Stimulated activated CD8-positive, alpha-beta memory T cell treated with anti-CD3 and anti-CD28 coated beads, Interleukin-7, amount 100 ng/mL, for 48 hours (primary cell): ENCODE results near the gene ADISSP.

Experiments used
- DNase-seq, 2 donors: peaks; one replicate each; pipeline ENCODE4 v3.0.0-alpha.2; 2020; ENCODE audit warnings: low read depth in 1 of 2; ENCODE audit errors: extremely low read depth in 1 of 2

Gene ADISSP

DNA sequence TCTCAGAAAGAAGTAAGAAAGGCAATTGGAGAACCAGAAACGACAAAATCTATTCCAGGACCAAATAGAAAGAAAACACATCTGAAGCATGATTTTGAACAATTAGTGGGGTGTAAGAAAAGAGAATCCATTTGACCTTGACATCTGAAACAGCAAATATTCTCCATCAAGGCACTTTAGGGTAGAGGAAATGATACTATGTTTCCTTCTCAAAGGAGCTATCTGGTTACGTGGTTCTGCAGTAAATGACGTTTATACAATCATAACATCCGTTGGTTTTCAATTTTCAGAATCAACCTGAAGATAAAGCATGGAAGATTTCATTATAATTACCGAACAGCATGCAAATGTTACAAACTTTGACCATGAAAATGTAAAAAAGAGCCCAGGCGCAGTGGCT is 46.9 kb downstream of the ADISSP start:
- no peak for DNase-seq

DNA sequence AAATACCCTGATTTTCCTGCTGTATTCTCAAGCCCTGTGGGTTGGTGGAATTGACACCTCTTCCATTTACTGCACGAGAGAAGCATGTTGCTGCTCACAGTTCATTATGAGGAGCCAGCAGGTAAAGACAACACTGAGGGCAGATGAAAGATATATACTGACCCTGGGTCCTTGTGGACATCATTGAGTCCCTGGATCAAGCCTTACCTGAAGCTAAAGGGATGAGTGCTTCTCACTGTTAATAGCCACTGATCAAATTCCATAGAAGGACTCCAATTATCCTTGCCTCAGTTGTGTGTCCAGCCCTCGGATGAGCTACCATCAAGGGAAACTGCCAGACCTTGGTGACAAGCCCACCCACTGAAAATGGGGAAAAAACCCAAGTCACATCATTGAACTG is 47.5 kb downstream of the ADISSP start:
- no peak for DNase-seq

- no peak for DNase-seq
These were observed 48.5 kb downstream of the ADISSP start for GRCh38 chr20:3719046-3719445.

DNA sequence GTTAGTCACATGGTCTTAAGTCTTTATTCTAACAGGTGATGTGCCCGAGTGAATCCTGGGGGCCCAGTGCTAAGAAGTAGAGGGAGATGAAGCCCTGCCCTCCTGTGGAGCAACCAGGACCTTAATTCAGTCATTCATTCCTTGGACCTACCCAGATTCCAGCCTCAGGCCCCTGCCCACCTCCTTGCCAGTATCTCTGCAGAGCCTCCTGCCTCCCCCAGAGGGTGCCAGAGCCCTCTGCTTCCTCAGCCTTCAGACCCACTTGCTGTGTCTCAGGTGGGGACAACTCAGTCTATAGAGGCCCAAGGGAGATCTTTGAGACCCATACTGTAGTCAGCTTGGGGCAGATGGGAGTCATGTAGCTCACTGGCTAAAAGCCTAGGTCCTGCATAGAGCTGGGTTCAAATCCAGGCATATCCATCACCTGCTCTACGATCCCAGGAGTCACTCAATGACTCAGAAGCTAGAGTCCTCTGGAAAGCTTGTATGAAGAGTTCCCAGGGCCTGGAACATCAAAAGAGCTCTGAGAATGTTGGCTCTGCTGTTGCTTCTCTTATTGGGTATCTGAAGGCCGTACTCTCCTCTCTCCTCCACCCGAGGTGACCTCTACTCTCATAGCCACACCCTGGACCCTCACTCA is 51.2 kb downstream of the ADISSP start:
- DNase-seq: no peak

GRCh38 chr20:3714092-3714491 is 53.5 kb downstream of the ADISSP start:
- DNase-seq: no peak

DNA sequence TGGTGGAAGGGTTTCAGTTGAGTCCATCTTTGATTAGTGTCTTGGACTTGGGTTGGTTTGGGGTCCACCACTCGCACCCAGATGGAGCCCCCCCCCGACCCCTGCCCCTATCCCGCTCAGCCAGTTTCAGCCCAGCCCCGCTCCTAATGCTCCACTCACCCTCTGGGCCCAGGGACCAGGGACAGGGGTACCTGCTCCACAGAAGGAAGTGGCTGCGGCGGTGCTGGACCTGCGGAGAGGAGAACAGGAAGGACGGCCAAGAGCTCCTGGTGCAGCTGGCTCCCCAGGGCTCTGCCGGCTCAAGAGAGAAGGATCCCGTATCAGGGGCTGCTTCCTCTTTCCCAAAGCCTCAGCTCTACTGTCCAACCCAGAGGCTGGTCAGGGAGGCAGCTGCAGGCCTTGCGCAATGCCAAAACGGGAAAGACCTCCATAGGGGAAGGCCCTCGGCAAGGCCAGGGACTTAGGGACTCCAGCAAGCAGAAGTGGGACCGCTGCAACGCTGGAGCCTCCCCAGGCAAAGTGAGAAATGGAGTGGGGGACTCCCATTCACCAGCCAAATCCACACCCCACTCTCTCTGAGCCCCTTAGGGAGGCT is 55.2 kb downstream of the ADISSP start, which contains the start of gene SIGLEC1:
TSS of gene SIGLEC1 (minus strand) at position 322 of the 595 bp plus-strand sequence. CDS start 5,472 bp downstream, outside the sequence.
- DNase-seq: no peak

DNA sequence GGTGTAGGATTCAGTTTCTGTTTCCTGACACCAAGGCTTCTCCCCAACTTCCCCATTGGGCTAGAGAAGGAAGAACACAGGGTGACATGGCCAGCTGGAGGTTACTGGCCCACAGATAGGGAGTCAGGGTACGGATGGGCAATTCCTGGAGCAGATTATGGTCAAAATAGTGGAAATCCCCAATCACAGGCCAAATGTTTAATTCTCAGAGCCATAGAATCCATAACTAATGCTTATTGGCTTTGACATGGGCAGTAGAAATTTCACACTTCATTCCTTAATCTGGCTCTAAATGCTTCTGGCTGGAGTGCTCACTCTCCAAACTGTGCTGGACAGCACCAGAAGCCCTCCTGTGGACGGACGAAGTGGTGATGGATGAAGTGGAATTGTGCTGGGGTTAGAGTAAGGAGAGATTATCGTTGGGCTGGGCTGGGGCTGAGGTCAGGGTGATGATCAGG is 56.0 kb downstream of the ADISSP start:
- no peak for DNase-seq

- peak; percentile 51 to 52 for DNase-seq
These were observed 56.7 kb downstream of the ADISSP start for GRCh38 chr20:3710703-3711483.

GRCh38 chr20:3710011-3710466 is 57.5 kb downstream of the ADISSP start:
- no peak for DNase-seq

GRCh38 chr20:3707508-3707899 is 60.0 kb downstream of the ADISSP start:
- no peak for DNase-seq

DNA sequence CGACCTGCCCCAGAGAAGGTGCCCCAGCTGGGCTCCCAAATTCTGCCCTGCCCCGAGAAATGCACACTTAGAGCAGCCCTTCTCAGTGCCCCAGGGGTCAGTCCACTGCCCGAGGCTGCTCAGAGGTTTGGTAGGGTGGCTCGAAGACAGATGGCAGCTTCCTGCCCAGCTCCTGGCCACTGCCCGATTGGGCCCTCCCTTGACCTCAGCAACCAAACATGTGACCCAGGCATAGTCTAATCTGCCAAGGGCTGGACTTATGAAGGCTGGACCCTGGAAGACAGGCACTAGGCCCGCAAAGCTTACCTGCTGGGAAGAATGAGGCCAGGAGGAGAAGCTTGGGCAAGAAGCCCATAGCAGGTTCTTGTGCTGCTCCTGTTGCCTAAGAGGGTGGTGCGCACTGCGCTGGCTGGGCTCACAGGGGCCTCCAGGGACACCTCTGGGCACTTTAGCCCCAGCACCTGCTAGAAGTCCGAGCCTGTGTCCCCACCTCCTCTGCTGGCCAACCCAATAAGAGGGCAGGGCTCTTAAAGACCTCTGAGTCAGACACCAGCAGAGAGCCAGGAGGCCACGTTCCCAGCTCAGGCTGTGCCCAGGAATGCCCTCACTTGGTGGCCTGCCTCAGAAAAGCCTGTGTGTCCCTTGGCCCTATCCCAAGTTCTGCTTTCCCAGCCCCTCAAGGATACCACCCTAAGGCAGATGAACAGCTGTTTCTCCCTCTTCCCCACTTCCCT is 60.6 kb downstream of the ADISSP start:
- no peak for DNase-seq

DNA sequence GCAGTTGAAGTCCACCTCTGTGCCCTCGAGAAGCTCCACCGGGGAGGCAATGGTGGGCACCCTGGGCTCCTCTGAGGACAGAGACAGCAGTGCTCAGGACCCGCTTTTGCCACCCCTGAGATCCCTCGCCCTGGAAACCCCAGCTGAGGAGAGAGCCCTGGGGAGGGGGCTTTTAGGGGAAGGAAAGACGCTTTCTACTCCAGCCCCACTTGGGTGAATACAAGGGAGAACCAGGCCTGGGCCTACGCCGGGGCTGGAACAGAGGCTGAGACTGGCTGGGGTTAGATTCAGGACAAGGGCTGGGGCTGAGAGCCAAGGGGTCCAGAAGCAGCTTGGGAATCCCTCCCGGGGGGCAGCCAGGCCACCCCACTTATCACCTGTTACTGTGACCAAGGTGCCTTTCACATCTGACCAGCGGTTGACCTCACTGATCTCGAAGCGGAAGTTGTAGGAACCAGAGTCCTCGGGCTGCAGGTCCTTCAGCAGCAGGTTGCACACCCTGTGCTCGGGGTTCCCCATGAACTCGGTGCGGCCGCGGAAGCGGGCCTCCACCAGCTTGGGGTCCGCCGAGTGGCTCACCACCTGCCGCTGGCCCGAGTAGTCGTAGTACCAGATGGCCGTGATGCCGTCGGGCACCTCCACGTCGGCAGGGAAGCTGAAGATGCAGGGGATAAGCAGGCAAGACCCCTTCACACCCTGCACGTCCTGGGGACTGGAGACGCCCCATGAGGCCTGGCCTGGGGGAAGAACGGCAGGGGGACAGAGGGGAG is 61.4 kb downstream of the ADISSP start:
- DNase-seq: no peak

GRCh38 chr20:3705491-3705969 is 62.0 kb downstream of the ADISSP start:
- no peak for DNase-seq

- no peak for DNase-seq
These were observed 63.5 kb downstream of the ADISSP start for GRCh38 chr20:3704087-3704486.
